SKM-1 (cell line): Measurements from ENCODE around the gene ARL2BP.
A peak's percentile ranks its signal among the peaks of the same experiment; 100 is the strongest.

Experiments
- DNase-seq: peaks from one replicate; lab custom pipeline; 2025; ENCODE audit not compliant: unreplicated experiment; lab: John Stamatoyannopoulos, UW

The ARL2BP gene

GRCh38 chr16:57282510-57283213 is 37.6 kb downstream of the ARL2BP start:
- no peak for DNase-seq

- no peak for DNase-seq
These were observed 38.3 kb downstream of the ARL2BP start for GRCh38 chr16:57283214-57283958.

- DNase-seq: no peak
These were observed 38.8 kb downstream of the ARL2BP start for GRCh38 chr16:57283959-57284208.

GRCh38 chr16:57284209-57284951 is 39.3 kb downstream of the ARL2BP start, which contains the start of gene PLLP:
PLLP (minus strand) TSS chr16:57284672; CDS start chr16:57284540, 132 bp downstream.
- no peak for DNase-seq

- no peak for DNase-seq
These were observed 39.9 kb downstream of the ARL2BP start for GRCh38 chr16:57284952-57285363.

- DNase-seq: no peak
These were observed 40.3 kb downstream of the ARL2BP start for GRCh38 chr16:57285379-57285778.

- DNase-seq: no peak
These were observed 44.6 kb downstream of the ARL2BP start for GRCh38 chr16:57289391-57290257.

GRCh38 chr16:57297856-57298255 is 52.8 kb downstream of the ARL2BP start:
- DNase-seq: no peak

- no peak for DNase-seq
These were observed 54.1 kb downstream of the ARL2BP start for GRCh38 chr16:57299009-57299718.

GRCh38 chr16:57299719-57300386 is 54.8 kb downstream of the ARL2BP start:
- peak; percentile 85 for DNase-seq

GRCh38 chr16:57300387-57301125 is 55.5 kb downstream of the ARL2BP start:
- DNase-seq: peak; percentile 96

- DNase-seq: no peak
These were observed 56.2 kb downstream of the ARL2BP start for GRCh38 chr16:57301126-57301817.
